Stimulated activated CD8-positive, alpha-beta memory T cell treated with anti-CD3 and anti-CD28 coated beads, Interleukin-7, amount 100 ng/mL, for 24 hours (primary cell): ENCODE measurements around the gene NOP9.

ENCODE experiments used
- DNase-seq: peaks from one replicate; pipeline ENCODE4 v3.0.0-alpha.2; 2020; ENCODE audit warnings: low read depth

Gene NOP9

DNA sequence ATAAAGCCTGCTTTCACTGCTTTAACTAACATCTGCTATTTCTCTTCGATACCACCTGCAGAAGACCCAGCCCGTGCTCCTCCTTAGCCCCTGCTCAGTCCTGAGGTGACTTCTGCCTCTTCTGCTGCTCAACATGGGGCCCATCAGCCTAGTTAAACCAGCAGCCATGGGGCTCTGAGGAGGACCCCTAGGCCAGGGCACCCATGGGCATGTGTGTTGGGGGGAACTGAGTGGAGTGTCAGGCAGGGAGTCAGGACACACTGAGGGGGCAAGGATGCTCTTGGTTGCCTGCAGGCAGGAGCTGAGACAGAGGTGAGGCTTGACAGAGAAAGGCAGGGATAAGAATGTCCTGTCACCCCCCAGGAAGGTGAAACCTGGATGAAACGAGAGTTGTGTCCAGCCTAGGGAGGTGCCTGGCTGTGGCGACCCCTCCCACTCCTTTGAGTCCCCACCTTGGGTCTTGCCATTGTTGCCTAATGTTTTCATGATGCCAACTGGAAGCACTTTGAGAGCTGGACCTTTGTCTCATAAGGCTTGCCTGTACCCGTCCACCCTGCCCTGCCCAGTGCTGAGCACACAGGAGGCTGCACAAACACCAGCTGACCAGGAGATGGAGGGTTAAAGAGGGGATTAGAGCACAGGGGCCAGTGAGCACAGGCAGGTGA lies 15.7 kb upstream of the NOP9 start:
- DNase-seq: no peak

DNA sequence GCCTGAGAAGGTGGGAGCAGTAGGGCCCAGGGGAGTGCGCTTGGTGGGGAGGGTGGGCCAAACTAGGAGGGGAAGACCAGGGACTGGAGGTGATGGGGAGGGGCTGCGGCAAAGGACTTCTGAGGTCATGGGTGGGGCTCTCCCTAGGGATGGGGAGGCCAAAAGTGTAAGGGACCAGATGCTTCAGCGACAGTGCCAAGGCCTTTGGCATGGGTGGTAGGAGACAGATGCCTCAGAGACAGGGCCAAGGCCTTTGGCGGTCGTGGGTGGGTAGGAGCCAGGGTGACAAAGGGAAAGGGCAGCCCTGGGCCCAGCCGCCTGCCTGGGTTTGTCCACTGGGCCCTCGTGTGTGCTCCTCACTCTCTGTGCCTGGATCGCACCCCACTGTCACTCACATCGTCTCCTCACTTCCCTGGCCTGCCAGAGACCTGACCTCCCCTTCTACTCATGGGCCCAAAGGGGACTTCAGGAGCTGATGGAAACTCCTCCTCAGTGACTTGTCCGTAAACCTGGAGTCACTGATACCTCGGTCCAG lies 15.1 kb upstream of the NOP9 start:
- no peak for DNase-seq

DNA sequence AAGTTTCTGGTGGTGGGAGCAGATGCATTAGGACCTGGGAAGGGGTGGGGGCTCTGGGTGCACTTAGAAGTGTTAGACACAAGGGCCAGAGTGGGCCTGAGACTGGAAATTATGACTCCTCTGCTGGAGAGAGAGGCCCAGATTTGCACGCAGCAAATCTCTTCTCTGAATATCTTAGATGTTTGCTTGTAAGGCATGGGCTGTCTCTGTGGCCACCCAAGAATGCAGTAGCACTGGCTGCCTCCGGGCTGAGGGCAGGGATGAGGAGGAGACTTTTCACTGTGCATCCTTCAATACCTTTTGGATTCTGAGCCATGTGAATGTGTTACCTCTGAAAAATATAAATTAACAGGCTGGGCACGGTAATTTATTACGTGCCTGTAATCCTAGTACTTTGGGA lies 14.3 kb upstream of the NOP9 start:
- no peak for DNase-seq

GRCh38 chr14:24286996-24287395 lies 12.7 kb upstream of the NOP9 start:
- DNase-seq: no peak

GRCh38 chr14:24289649-24290280 lies 9.9 kb upstream of the NOP9 start:
- no peak for DNase-seq

GRCh38 chr14:24290746-24291145 lies 8.9 kb upstream of the NOP9 start:
- DNase-seq: no peak

DNA sequence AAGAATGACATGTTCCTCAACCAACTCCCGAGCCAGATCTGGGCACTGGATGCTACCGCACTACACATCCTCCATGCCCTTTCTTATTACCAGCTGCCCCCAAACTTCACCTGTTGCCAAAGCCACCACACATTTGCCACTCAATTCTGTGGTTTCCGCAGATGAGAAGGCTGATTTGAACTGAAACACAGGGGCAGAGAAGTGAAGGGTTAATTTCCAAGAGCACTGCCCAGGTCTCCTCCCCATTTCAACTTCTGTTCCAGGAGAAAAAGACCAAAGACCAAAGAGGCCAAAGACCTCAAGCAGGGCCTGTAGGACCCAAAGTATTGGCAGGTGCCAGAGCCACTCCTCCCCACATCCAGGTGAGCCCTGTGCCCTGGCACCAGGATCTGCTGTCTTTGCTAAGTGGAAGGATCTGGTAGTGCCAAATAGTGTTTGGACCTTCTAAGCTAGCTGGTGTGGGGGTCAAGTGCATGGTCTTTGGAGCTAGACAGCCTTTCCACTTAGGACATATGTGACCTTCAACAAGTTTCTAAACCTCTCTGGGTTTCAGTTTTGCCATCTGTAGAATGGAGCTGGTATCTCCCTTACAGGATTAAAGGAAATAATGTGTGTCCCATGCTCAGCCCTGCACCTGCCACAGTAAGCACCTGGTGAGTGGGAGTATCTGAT lies 8.1 kb upstream of the NOP9 start:
- DNase-seq: no peak

DNA sequence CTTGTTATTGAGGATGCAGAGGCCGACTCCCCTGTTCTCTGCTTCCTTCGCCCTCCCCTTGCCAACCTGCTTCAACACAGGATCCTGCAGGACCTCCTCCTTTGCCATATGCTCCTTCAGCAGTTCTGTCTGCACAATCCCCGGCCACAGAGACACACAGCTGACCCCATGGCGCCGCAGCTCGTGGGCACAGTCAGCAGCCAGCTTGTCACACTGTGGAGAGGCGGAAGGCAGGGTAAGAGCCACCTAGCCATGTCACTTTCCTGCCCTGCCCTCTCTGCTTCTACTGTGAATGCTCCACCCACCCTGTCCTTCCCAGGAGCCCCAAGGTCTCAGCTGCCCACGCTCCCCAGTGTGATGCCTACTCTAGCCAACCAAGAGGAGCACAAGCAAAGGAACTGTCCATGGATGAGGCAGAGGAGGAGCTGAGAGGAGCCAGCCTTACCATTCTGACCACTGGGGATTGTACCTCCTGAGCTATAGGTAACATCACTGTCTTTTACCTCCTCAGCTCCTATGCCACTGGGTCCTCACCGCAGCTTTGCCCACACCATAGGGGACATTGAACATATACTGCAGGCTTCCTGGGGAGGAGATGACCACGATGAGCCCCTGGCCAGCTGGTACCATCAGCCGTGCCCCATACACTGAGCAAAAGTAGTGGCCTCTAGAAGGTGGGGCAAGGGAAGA lies 7.4 kb upstream of the NOP9 start:
- DNase-seq: no peak

DNA sequence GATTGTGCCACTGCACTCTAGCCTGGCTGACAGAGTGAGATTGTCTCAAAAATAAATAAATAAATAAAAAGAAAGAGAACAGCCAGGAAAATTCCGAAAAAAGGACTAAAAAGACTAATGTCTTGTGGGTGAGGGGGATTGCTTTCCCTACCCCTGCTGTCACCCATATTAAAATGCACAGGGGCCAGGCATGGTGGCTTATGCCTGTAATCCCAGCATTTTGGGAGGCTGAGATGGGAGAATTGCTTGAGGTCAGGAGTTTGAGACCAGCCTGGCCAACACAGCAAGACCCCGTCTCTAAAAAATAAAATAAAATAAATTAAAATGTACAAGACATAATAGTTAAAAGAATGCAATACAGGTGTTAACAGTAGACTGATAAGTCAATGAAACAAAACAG lies 6.1 kb upstream of the NOP9 start:
- no peak for DNase-seq

DNA sequence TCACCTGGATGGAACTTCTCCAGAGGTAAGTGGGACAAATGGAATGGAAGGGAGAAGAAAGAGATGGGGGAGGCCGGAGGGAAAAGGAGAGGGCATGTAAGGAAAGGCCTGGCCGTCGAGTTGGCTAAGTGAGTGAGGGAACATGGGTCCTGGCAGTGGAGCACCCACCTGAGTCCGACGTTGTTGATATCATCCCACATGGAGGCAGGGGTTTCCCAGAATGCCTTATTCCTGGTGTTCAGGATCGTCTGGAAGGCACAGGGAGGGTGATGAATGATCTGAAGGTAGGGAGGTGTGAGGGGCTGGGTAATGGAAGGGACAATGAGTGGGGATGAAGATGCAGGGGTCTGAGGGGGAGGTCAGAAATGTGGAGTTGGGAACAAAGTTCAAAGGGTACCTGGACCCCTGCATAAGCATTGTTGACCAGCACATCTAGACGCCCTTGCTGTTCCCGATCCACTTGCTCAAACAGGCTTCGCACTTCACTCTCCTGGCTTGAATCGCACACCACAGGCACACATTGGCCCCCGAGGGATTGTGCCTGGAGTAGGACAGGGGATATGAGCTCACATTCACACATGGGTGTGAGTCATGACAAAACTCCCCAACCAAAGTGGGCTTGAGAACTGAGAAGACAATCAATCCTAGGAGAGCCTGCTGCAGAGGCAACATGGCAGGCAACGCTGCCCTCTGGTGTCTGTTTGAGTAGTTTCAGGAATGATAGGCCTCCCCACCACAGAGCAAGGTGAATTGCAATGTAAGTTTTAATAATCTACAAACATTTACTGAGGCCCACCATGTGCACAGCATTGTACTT lies 3.1 kb upstream of the NOP9 start:
- DNase-seq: no peak

- no peak for DNase-seq
Measured at GRCh38 chr14:24297190-24297964, 2.3 kb upstream of the NOP9 start.

DNA sequence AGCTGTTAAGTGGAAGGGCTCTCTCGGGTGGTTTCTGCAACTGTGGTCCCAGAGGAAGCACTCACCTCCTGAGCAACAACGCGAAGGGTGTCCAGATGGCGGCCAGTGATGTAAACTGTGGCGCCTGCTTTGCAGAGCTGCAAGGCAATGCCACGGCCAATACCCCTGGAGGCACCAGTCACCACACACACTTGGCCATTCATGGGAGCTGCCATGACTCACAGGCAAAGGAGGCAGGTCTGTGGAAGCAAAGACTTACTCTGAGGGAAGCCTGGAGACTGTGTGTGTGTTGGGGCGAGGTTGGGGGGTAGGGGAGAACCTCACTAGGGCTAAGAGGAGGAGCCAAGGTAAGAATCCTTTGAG lies 777 bp upstream of the NOP9 start:
- no peak for DNase-seq

DNA sequence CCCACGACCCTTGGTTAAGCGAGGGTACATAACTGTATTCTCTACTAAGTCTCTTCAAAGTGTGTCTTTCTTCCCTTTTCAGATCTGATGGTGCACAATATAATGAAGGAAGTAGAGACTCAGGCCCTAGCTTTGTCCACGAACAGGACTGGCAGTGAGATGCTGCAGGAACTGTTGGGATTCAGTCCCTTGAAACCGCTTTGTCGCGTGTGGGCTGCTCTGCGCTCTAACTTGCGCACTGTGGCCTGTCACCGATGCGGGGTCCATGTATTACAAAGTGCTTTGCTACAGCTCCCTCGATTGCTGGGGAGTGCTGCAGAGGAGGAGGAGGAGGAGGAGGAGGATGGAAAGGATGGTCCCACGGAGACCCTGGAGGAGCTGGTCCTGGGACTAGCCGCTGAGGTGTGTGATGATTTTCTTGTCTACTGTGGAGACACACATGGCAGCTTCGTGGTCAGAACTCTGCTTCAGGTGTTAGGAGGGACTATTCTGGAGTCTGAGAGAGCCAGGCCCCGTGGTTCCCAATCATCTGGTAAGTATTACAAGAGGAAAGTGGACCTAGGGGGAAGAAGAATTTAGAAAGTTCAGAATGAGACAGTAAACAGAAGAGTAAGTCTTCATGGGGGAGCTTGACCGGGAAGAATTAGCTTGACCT lies 803 bp downstream of the NOP9 start:
- no peak for DNase-seq

DNA sequence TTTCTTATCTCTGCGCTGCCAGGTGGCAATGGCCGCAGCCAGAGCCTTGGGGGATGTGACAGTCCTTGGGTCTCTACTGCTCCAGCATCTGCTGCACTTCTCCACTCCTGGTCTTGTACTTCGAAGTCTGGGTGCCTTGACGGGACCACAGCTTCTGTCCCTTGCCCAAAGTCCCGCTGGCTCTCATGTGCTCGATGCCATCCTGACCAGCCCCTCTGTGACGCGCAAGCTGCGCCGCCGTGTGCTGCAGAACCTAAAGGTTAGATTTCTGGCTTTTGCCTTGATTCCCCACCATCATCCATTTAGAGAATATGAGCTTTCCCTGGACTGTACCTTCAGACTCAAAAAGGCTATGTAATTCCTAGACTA lies 4.4 kb downstream of the NOP9 start:
- DNase-seq: no peak

DNA sequence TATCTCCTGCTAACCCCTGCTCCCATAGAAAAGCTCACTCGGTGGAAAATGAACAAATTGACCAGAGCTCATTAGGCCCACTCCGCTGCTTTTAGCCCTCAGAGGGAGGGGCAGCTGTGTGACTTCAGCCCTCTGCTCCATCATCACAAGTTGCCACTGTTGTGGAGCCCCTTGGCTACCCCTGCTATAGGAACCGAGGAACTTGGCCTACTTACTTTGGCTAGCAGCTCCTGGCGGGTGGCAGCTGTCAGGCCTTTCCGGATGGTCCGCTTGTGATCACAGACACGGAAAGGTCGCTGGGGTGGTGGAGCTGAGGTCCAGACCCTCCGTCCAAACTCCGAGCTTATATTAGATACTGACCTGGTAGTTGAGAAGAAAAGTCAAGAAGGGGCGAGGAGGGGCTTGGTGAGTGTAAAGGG lies 7.5 kb downstream of the NOP9 start:
- DNase-seq: no peak

GRCh38 chr14:24307575-24308341 lies 8.1 kb downstream of the NOP9 start, which contains the start of gene CIDEB:
Gene CIDEB, minus strand, starts transcription at chr14:24307977. Its CDS starts 119 bp downstream, at chr14:24307858.
- no peak for DNase-seq

DNA sequence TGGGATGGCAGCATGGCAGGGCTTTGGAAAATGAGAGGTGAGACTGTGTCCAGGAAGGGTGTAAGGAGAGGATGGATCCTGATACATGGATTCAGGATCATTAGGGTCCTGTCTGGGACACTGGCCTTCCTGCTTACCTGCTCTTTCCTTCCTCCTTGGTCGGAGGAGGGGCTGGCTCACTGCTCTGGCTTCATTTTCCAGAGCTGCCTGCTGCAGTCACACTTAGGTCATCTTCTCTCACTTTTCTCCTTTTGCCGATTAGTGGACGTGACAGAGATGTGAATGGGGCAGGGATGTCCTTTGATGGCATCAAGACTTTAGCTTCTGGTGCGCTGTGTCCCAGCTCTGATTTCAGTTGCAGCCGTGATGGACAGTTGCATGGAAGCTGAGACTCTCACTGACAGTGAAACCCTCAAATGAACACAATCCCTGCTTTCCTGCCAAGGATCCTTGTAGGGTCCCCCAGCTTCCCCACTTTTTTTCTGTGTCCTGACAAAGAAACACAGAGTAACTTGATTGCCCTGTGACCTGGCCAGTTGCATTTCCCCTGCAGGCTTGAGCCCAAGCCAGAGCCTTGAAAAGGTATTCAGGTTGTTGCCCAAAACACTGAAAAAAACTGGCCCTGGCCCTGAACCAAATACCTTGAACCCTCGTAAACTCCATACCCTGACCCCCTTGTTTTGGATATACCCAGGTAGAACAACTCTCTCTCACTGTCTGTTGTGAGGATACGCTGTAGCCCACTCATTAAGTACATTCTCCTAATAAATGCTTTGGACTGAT lies 8.9 kb downstream of the NOP9 start:
- DNase-seq: no peak

- no peak for DNase-seq
Measured at GRCh38 chr14:24309538-24310264, 10.1 kb downstream of the NOP9 start, which contains the start of gene LTB4R2. Gene LTB4R2, plus strand, starts transcription at chr14:24310140. Its CDS starts 525 bp downstream, at chr14:24310665.
